ENCODE data around the gene USP53.
A peak's percentile ranks its signal among the peaks of the same experiment; 100 is the strongest.
"Not testable (repeated sequence)": the region's sequence is repeated elsewhere in the genome, so short reads cannot be mapped to it uniquely, and the experiment has no call there.

The USP53 gene

GRCh38 chr4:119328695-119329094, 116.2 kb downstream of the USP53 start:
- no peak for DNase-seq

GRCh38 chr4:119329835-119330620, 117.5 kb downstream of the USP53 start:
- no peak for DNase-seq

GRCh38 chr4:119336332-119336979, 123.9 kb downstream of the USP53 start:
- DNase-seq = not testable (repeated sequence)

GRCh38 chr4:119337010-119337409, 124.5 kb downstream of the USP53 start:
- peak; percentile 32 for DNase-seq

GRCh38 chr4:119339895-119340294, 127.4 kb downstream of the USP53 start:
- DNase-seq = not testable (repeated sequence)

GRCh38 chr4:119343293-119343692, 130.8 kb downstream of the USP53 start:
- not testable (repeated sequence) for DNase-seq
